Superior temporal gyrus (tissue), 1 donor: ENCODE measurements around the gene BICRA.

Source experiments
- DNase-seq: peaks from one replicate; pipeline ENCODE4 v3.0.0-alpha.2; 2016; ENCODE audit errors: extremely low spot score

The BICRA gene

DNA sequence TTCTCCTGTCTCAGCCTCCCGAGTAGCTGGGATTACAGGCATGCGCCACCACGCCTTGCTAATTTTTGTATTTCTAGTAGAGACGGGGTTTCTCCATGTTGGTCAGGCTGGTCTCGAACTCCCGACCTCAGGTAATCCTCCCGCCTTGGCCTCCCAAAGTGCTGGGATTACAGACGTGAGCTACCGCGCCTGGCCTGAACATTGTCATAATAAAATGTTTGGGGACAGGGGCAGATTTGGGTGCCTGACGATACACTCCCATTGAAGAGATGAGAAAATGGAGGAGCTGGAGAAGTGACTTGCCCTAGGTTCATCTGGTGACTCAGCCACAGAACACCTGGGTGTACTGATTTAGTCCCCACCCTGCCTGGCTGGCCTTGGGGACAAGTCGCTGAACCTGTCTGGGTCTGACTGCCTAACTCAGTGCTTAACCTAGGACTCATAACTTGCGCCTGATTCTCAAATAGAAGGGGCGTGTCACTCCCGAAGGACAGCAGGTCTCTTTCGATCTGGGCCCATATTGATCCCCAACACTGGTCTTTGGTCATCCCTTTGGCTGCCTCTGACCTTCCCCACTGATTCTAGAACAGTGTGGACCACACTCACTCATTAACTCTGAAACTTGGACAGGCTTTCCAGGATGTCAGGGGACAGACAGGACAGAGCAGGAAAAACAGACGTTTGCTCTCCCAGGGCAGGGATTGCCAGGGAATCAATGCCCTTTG, 7.6 kb upstream of the BICRA start:
- no peak for DNase-seq

GRCh38 chr19:47603706-47604565, 5.0 kb upstream of the BICRA start:
- DNase-seq, result no peak

- peak; percentile 19 for DNase-seq
Observed at GRCh38 chr19:47607564-47608073, 1.3 kb upstream of the BICRA start.

- peak; percentile 93 for DNase-seq
Observed at GRCh38 chr19:47608074-47608918, 638 bp upstream of the BICRA start.

DNA sequence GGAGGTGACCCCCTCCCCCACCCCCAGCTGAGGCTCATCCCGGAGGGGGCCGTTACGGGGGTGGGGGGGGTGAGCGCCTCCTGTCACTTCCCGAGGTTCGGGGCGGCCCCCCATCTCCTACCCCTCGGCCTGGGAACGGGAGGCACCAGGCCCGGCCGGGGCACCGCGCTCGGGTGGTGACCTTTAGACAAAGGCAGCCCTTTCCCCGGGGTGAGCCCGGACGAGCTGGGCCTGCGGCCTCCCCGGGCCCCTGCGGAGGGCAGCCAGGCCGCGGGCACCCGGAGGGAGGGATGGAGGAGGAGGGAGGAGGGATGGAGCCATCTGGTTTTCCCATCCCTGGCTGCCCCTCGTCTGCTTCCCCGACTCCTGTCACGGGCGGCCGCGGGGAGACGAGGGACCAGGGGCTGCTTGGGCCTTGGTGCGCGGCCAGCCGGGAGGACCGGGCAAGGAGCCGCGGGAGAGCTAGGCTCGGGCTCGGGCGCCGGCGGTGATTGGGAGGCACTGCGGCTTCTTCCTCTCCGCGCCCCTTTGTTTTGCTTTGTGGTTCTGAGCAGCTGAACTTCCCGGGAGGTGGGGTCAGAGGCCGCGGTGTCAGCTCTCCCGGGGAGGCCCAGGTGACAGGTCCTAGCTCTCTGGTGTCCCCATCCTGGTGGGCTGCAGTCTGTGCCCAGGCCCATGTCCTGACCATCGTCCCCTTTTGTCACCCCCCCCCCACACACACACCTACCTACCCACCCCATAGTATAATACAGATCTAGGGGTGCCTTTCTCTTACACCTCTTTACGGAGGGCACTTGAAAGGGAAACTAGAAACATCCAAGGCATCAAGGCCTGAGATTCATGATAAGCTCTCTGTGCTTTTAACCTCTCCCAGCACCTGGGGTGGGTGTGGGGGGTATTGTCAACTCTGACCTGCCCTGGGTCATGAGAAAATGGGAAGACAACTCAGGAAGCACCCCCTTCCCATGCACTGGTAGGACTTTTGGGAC, 1.3 kb downstream of the BICRA start:
- peak; percentile 33 for DNase-seq

DNA sequence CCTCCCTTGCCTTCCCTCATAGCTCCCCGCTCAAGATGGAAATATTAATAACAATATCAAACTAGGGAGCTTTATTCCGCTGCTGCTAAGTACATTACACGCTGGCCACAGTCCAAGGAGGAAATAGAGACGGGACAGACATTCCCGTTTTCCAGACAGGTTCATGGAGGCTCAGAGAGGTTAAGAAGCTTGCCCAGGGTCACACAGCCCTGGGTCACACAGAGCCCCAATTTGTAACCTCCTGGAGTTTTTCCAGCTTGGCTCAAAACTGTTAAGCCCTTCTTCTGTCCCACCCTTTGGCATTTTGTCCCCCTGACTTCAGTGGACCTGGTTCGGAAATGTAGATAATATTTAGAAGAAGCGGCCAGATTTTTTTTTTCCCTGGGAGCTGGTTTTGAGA, 2.0 kb downstream of the BICRA start:
- peak; percentile 6 for DNase-seq

- peak; percentile 61 for DNase-seq
Observed at GRCh38 chr19:47613165-47614020, 4.5 kb downstream of the BICRA start.

DNA sequence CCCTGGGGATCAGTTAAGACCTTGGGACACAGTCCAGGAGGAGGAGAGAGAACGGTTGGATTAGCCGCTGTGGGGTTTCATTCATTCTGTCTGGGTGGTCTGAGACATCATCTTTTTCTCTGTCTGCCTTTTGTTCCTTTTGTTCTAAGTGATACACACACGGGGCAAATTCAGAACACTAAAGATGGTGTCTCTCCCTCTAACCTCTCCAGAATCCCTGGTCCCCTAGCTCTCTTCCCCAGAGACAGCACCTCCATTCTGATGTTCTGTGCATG, 5.0 kb downstream of the BICRA start:
- peak; percentile 49 for DNase-seq

DNA sequence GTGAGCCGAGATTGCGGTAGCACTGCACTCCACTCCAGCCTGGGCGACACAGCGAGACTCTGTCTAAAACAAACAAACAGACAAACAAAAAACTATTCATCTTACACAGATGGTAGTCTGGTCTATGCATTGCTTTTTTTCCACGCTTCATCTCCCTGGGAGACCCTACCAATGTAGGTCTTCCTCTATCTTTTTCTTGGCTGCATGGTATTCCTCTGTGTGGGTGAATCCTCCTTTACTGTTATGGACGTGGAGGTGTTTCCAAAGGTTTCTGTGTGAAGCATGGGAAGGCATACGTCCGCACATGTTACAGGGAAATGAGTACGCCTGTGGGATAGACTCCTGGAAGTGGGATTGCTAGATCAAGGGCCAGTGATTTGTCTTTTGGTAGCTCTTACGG, 5.6 kb downstream of the BICRA start:
- DNase-seq, result no peak

DNA sequence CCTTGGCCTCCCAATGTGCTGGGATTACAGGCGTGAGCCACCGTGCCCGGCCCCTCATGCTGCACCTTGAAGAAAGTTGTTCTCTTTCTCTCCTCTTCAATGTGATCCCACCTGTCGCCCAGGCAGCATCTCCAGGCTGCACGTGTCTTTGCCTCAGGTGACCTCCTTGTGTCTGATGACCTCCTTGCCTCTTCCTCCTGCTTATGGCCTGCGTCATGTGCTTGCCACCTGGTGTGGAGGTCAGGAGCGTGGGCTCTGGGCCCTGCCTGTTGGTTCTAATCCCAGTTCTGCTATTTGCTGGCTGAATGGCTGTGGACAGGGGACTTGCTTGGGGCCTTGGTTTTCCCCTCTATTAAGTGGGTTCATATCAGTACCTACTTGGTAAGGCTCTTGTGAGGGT, 6.3 kb downstream of the BICRA start:
- no peak for DNase-seq

GRCh38 chr19:47615714-47616113, 6.8 kb downstream of the BICRA start:
- DNase-seq, result peak; percentile 92

- no peak for DNase-seq
Observed at GRCh38 chr19:47618771-47619170, 9.8 kb downstream of the BICRA start.

DNA sequence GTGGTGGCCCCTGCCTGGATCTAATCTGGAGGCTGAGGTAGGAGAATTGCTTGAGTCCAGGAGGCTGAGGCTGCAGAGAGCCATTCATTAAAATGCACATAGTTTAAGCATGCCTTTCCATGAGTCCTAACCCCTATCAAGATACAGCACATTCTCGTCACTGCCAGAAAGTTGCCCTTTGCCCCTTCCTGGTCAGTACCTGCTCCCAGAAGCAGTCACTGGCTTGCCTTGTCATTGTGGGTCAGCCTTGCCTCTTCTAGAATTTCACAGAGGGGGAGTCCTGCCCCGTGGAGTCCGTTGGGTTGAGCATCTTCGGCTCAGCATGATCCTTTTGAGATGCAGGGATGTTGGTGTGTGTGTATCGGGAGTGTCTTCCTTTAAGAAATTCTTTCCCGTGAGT, 10.8 kb downstream of the BICRA start:
- no peak for DNase-seq

DNA sequence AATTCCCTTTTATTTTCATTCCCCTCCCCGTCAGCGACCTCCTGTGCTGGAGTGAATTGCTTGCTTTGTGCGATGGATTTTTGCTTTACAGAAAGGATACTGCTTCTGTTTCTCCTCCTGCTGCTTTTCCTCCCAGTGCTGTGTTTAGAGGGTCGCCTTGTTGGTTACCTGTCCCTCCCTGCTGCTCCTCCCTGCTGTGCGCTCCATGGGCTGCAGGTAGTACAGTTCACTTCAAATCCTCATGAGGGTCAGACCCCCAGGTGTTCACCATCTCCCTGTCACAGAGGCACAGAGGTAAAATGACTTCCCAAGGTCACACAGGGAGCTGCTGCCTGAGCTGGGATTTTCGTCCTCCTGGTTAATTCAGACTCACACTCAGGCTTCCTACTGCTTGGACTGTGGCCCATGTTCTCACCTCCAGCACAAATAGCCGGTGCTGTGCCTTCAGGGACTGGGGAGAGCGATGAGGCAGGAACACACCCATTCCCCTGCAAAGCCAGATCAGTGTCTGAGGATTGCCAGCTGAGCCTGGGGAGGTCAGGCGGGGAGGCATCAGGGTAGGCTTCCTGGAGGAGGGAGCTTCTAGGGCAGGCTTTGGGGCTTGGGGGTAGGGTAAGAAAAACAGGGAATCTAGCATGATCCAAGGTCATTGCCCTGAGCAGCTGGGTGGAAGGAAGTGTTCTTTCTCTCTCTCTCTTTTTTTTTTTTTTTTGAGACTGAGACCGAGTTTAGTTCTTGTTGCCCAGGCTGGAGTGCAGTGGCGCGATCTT, 14.4 kb downstream of the BICRA start:
- no peak for DNase-seq

DNA sequence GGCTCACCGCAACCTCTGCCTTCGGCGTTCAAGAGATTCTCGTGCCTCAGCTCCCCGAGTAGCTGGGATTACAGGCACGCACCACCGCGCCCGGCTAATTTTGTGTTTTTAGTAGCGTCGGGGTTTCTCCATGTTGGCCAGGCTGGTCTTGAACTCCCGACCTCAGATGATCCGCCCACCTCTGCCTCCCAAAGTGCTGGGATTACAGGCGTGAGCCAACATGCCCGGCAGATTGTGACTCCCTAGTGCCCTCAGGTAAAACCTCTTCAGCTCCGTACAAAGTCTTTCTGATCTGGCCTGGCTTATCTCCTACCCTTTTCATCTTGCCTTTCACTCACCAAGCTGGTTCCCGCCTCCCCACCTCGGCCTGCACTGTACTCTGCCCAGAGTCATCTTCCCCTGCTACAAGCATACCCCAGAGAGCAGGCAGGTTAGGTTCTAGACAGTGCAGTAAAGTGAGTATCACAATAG, 15.0 kb downstream of the BICRA start:
- DNase-seq, result no peak

DNA sequence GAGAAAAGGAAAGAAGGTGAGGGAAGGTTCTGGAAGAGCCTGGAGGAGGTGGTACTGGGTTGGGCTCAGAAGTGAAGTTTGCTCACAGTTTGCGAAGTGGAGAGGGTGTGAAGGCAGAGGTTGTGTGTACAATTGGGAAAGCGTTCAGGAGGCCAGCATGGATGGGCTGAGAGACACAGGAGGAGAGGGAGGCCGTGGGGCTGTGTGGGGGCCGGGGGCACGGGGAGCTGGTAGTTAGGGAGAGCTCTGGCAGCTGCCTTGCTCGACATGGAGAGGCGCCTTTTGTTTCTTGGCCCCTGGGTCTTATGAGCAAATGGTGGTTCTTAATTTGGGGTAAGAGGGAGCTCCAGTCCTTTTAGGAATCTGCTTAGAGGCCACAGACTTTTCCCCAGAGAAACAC, 16.7 kb downstream of the BICRA start:
- DNase-seq, result no peak

- DNase-seq, result no peak
Observed at GRCh38 chr19:47626238-47626637, 17.3 kb downstream of the BICRA start.

DNA sequence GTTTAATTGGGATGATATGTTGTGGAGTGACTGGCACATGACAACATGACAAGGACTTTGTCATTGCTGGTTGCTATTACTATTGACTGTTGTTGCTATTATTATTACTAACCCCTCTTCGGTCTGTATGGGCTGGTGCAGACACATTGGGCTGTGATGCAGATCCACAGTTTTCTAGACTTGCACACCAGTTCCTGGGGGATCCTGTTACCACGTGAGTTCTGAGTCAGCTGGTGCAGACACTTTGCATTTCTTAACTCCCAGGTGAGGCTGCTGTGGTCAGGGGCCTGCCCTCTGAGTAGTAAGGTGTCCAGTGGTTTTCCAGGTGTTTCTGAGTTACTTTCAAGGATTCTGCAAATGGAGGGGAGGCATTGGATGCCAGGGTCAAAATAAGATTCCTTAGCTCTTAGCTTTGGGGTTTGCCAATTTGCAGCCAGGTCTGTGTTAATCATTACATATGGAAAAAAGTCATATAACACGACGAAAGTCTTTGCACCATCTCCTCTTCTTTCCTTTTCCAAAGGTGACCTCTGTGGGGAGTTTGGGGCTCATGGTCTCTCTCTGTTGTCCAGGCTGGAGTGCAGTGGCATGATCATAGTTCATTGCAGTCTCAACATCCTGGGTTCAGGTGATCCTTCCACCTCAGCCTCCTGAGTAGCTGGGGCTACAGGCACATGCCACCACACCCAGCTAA, 19.3 kb downstream of the BICRA start:
- no peak for DNase-seq

GRCh38 chr19:47630594-47630993, 21.7 kb downstream of the BICRA start:
- no peak for DNase-seq
